GM23338 (cell line): ENCODE data around the gene SEZ6L.

Source experiments
- CTCF ChIP-seq, 2 experiments: fragments of 200-600 bp in 1 of 2; sonication (generic) in 1 of 2; conservative IDR thresholded peaks; 2 replicates each; pipeline versions ENCODE4 v1.5.1 to v1.6.1; 2016 to 2017; ENCODE audit warnings: antibody characterized with exemption in 2 of 2, low read depth in 2 of 2, mild to moderate bottlenecking in 2 of 2, moderate library complexity in 1 of 2
- EZH2 ChIP-seq: fragments of 200-600 bp; sonication (generic); IDR thresholded peaks from one replicate; pipeline ENCODE4 v1.8.0; 2017; ENCODE audit warnings: antibody characterized with exemption, mild to moderate bottlenecking, low read depth; ENCODE audit not compliant: unreplicated experiment
- POLR2AphosphoS5 ChIP-seq: IDR thresholded peaks from 2 replicates; pipeline ENCODE4 v1.6.1; 2016; ENCODE audit warnings: antibody characterized with exemption, low read depth
- REST ChIP-seq: IDR thresholded peaks from one replicate; pipeline ENCODE4 v1.6.1; 2018; ENCODE audit warnings: antibody characterized with exemption; ENCODE audit not compliant: unreplicated experiment

- TF ChIP-seq CTCF (conservative IDR thresholded peaks at IDR 0.05; ENCODE audit: low read depth in 2 of 2): no peak
- no peak for TF ChIP-seq REST
- TF ChIP-seq EZH2: no peak
- no peak for TF ChIP-seq POLR2AphosphoS5
Observed at GRCh38 chr22:26265281-26265680, 96.0 kb downstream of the SEZ6L start.
